HEK293 (cell line): ENCODE measurements around the gene MRS2.
A peak's percentile ranks its signal among the peaks of the same experiment; 100 is the strongest.
"Not testable (repeated sequence)": the region's sequence is repeated elsewhere in the genome, so short reads cannot be mapped to it uniquely, and the experiment has no call there.

Source experiments
- CTCF ChIA-PET: fragments of 350-600 bp; formaldehyde crosslinking; extraction: SDS; loops from one replicate; lab custom pipeline; 2021; ENCODE audit warnings: antibody characterized with exemption; lab: Yijun Ruan, JAX
- POLR2A ChIA-PET: fragments of 300-600 bp; formaldehyde crosslinking; extraction: SDS; loops from one replicate; lab custom pipeline; 2020; ENCODE audit warnings: antibody characterized with exemption, inconsistent platforms; lab: Yijun Ruan, JAX
- H3K27ac ChIP-seq: fragments of 200-500 bp; sonication (Bioruptor generic); 2 replicates; pipeline ENCODE4 v1.5.1; 2014; ENCODE audit warnings: low read depth, low read length, control low read depth, inconsistent platforms; ENCODE audit errors: extremely low read depth
- H3K36me3 ChIP-seq, 2 experiments: fragments of 200-500 bp in 1 of 2; sonication (Bioruptor generic) in 1 of 2; 1 replicate in 1 of 2; 2 replicates in 1 of 2; pipeline ENCODE4 v1.5.1; 2014 to 2017; ENCODE audit warnings: inconsistent platforms in 2 of 2, low read length in 2 of 2; ENCODE audit not compliant: control insufficient read depth in 2 of 2, insufficient read depth in 1 of 2
- H3K4me1 ChIP-seq: fragments of 200-500 bp; sonication (Bioruptor generic); 2 replicates; pipeline ENCODE4 v1.5.1; 2014; ENCODE audit warnings: mild to moderate bottlenecking, low read length, inconsistent platforms; ENCODE audit not compliant: control insufficient read depth, insufficient read depth
- H3K4me3 ChIP-seq: 2 replicates; pipeline ENCODE4 v1.5.1; 2011; ENCODE audit warnings: low read depth, mild to moderate bottlenecking, control low read depth, low read length, moderate library complexity
- H3K9me3 ChIP-seq: fragments of 200-500 bp; sonication (Bioruptor generic); 2 replicates; pipeline ENCODE4 v1.5.1; 2014; ENCODE audit warnings: low read depth, low read length, inconsistent platforms; ENCODE audit not compliant: control insufficient read depth, insufficient read depth
- ZNF146 ChIP-seq: fragments of 450-650 bp; formaldehyde crosslinking; IDR thresholded peaks from 2 replicates; pipeline ENCODE4 v1.5.1; 2016; ENCODE audit warnings: missing biosample characterization, missing genetic modification characterization
- ZNF354C ChIP-seq: fragments of 450-650 bp; formaldehyde crosslinking; IDR thresholded peaks from 2 replicates; pipeline ENCODE4 v1.5.1; 2016; ENCODE audit warnings: missing biosample characterization, missing genetic modification characterization, low read depth, borderline replicate concordance
- ZNF654 ChIP-seq: fragments of 450-650 bp; formaldehyde crosslinking; IDR thresholded peaks from 2 replicates; pipeline ENCODE4 v1.5.1; 2016; ENCODE audit warnings: low read depth, missing biosample characterization, missing genetic modification characterization
- ZNF677 ChIP-seq: fragments of 450-650 bp; IDR thresholded peaks from 2 replicates; pipeline ENCODE4 v1.5.0; 2018; ENCODE audit warnings: missing biosample characterization, mild to moderate bottlenecking, missing genetic modification characterization, moderate library complexity
- ZSCAN16 ChIP-seq: fragments of 450-650 bp; formaldehyde crosslinking; IDR thresholded peaks from 2 replicates; pipeline ENCODE4 v1.5.1; 2016; ENCODE audit warnings: missing biosample characterization, missing genetic modification characterization
- TF ChIP-seq, protein P1 (sequence below): fragments of 450-650 bp; formaldehyde crosslinking; IDR thresholded peaks from 2 replicates; pipeline ENCODE4 v1.5.1; 2016; ENCODE audit warnings: missing biosample characterization, missing genetic modification characterization
- TF ChIP-seq, protein P2 (sequence below): fragments of 450-650 bp; formaldehyde crosslinking; IDR thresholded peaks from 2 replicates; pipeline ENCODE4 v1.5.1; 2017; ENCODE audit warnings: missing biosample characterization, missing genetic modification characterization
- TF ChIP-seq, protein P3 (sequence below): fragments of 450-650 bp; formaldehyde crosslinking; IDR thresholded peaks from 2 replicates; pipeline ENCODE4 v1.5.1; 2017; ENCODE audit warnings: missing biosample characterization, missing genetic modification characterization

MRS2 gene

DNA sequence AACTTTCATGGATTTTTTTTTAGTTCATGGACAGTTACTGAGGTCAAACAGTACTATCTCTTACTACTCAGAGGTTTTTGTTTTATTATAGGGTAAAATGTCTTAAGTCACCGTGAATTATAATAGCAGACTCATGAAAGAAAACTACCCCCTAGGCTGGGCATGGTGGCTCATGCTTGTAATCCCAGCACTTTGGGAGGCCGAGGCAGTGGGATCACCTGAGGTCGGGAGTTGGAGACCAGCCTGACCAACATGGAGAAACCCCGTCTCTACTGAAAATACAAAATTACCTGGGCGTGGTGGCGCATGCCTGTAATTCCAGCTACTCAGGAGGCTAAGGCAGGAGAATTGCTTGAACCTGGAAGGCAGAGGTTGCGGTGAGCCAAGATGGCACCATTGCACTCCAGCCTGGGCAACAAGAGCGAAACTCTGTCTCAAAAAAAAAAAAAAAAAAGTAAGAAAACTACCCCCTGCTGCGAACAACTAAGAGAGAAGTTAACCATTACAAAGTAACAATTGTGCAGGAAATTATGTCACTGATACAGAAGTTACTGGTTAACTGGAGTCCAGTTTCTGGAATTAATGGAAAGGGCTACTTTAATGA lies 19.7 kb upstream of the MRS2 start:
- H3K9me3 ChIP-seq, H3K4me1 ChIP-seq, H3K4me3 ChIP-seq, H3K27ac ChIP-seq, H3K36me3 ChIP-seq, POLR2A ChIA-PET, CTCF ChIA-PET: not testable (repeated sequence)

DNA sequence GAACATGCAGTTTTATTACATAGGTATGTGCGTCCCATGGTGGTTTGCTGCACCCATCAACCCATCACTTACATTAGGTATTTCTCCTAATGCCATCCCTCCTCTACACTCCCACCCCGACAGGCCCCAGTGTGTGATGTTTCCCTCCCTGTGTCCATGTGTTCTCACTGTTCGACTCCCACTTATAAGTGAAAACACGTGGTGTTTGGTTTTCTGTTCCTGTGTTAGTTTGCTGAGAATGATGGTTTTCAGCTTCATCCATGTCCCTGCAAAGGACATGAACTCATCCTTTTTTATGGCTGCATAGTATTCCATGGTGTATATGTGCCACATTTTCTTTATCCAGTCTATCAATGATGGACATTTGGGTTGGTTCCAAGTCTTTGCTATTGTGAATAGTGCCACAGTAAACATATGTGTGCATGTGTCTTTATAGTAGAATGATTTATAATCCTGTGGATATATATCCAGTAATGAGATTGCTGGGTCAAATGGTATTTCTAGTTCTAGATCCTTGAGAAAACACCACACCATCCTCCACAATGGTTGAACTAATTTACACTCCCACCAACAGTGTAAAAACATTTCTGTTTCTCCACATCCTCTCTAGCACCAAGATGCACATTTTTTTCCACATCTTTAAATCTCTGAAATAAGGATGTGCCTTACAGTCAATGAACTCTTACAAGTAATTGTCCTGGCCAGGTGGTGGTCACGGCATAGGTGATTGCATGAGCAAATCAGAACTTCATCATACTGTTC lies 18.2 kb upstream of the MRS2 start:
- H3K27ac ChIP-seq, H3K36me3 ChIP-seq, H3K9me3 ChIP-seq, H3K4me1 ChIP-seq, POLR2A ChIA-PET, H3K4me3 ChIP-seq: not testable (repeated sequence)
- CTCF ChIA-PET = interaction anchor here (0.7 to 5.8 kb wide), 2 partner anchors 34 to 102 kb away, joined by 3 to 142 read pairs; no protein-coding TSS in a partner anchor
- TF ChIP-seq, protein P1, sequence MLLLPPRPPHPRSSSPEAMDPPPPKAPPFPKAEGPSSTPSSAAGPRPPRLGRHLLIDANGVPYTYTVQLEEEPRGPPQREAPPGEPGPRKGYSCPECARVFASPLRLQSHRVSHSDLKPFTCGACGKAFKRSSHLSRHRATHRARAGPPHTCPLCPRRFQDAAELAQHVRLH (tag by site-specific recombination) = 0 out of 2 replicates have a peak, but pooled peaks have one; percentile 29
- TF ChIP-seq ZNF146 = peak; percentile 98

- TF ChIP-seq ZSCAN16 (tag by site-specific recombination) (no peak), ZNF677 (no peak), ZNF654 (tag by site-specific recombination) (0 out of 2 replicates have a peak, but pooled peaks have one; percentile 25)
- TF ChIP-seq, protein P2, sequence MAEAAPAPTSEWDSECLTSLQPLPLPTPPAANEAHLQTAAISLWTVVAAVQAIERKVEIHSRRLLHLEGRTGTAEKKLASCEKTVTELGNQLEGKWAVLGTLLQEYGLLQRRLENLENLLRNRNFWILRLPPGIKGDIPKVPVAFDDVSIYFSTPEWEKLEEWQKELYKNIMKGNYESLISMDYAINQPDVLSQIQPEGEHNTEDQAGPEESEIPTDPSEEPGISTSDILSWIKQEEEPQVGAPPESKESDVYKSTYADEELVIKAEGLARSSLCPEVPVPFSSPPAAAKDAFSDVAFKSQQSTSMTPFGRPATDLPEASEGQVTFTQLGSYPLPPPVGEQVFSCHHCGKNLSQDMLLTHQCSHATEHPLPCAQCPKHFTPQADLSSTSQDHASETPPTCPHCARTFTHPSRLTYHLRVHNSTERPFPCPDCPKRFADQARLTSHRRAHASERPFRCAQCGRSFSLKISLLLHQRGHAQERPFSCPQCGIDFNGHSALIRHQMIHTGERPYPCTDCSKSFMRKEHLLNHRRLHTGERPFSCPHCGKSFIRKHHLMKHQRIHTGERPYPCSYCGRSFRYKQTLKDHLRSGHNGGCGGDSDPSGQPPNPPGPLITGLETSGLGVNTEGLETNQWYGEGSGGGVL = no peak
- TF ChIP-seq, protein P3, sequence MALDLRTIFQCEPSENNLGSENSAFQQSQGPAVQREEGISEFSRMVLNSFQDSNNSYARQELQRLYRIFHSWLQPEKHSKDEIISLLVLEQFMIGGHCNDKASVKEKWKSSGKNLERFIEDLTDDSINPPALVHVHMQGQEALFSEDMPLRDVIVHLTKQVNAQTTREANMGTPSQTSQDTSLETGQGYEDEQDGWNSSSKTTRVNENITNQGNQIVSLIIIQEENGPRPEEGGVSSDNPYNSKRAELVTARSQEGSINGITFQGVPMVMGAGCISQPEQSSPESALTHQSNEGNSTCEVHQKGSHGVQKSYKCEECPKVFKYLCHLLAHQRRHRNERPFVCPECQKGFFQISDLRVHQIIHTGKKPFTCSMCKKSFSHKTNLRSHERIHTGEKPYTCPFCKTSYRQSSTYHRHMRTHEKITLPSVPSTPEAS (tag by site-specific recombination) = no peak
- CTCF ChIA-PET = interaction anchor here (0.6 to 5.8 kb wide), 7 partner anchors 8 to 322 kb away, joined by 3 to 142 read pairs (median 3); no protein-coding TSS in a partner anchor
- H3K36me3 ChIP-seq = no peaks in the 10 kb centered on the region
These were observed 17.0 kb upstream of the MRS2 start for GRCh38 chr6:24385536-24386269.

GRCh38 chr6:24387818-24388217 lies 14.9 kb upstream of the MRS2 start:
- Histone ChIP-seq H3K27ac (no peak overlapping the region), H3K9me3 (no peaks in the 10 kb centered on the region), H3K4me1 (no peaks in the 10 kb centered on the region), H3K4me3 (no peak overlapping the region), H3K36me3 (no peaks in the 10 kb centered on the region)
- TF ChIP-seq ZNF354C (tag by site-specific recombination) = no peak
- CTCF ChIA-PET = interaction anchor here (0.7 to 5.8 kb wide), 10 partner anchors 12 to 324 kb away, joined by 3 to 142 read pairs (median 8); partner anchors contain the start of gene MRS2
- POLR2A ChIA-PET = interaction anchor here (0.7 to 2.3 kb wide), 2 partner anchors 7 to 28 kb away, joined by 4 to 8 read pairs; no protein-coding TSS in a partner anchor

More at GRCh38 chr6:24385536-24386269, 17.0 kb upstream of the MRS2 start:
- H3K4me3 ChIP-seq = no peak overlapping the region
- no peaks in the 10 kb centered on the region for H3K9me3 ChIP-seq
- no peak overlapping the region for H3K27ac ChIP-seq
- no peaks in the 10 kb centered on the region; the same call in 1 of the 2 replicates for H3K4me1 ChIP-seq
- POLR2A ChIA-PET = no interaction called here
